Stimulated activated CD4-positive, alpha-beta T cell treated with anti-CD3 and anti-CD28 coated beads, TNF-alpha, amount 100 ng/mL, for 4 hours (primary cell): Measurements from ENCODE around the gene CCNE1.

ENCODE experiments used
- DNase-seq, 3 experiments: peaks; one replicate each; pipeline ENCODE4 v3.0.0-alpha.2; 2020; ENCODE audit warnings: low read depth in 3 of 3

CCNE1 gene

GRCh38 chr19:29811125-29812079 lies at the start of gene CCNE1:
CCNE1 (plus strand) TSS chr19:29811991; CDS start chr19:29812556, 565 bp downstream.
- DNase-seq, result peak; percentile 89 to 99 (median 89)

DNA sequence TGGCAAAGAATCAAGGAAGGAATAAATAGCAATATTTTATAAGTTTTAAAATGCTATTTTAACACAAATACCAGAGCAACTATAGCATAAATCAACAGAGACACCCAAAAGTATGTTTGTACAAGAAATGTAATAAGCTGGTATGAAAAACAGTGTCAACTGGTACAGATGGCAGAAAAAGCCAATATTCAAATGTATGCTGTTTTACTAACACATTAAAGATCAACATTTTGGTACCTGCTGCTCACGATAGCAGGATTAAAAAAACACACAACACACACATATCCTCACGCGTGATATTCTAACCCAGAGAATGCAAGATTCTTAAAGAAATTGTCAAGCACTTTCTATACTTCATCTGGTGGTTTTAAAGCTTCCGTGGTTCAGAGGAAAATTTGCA lies 48.6 kb upstream of the CCNE1 start:
- DNase-seq, result no peak

DNA sequence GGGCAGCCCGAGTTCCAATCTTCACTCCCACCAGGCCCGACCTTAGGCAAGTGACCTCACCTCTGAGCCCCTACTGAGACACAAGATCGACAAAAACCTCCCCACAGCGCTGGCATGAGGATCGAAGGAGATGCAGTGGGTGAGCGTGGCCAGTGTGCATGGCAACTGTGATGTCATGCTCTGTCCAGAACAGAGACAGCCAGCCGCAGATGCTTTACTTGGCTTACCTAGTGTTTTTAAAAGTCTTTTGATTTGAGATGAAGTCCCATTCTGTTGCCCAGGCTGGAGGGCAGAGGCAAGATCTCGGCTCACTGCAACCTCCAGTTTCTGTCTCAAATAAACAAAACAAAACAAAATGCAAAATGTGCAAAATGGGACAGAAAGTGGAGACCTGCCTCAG lies 47.4 kb upstream of the CCNE1 start:
- DNase-seq, result no peak

DNA sequence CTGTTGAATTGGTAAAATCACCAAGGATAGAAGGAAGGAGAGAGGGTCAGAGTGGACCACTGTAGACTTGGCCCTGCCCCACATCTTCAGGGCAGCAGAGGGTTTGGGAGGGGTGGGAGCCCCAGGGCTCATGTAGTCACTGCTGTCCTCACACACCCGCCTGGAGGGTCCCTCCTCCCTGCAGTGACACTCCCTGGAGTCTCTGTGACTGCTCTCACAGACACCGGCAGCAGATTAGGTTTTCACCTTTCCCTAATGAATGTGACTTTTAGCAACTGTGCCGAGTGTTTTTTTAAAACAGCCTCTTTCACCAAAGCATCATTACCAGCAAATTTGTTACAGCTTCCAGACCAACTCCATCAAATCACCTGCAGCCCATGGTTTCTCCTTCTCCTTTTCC lies 45.7 kb upstream of the CCNE1 start:
- DNase-seq, result no peak

DNA sequence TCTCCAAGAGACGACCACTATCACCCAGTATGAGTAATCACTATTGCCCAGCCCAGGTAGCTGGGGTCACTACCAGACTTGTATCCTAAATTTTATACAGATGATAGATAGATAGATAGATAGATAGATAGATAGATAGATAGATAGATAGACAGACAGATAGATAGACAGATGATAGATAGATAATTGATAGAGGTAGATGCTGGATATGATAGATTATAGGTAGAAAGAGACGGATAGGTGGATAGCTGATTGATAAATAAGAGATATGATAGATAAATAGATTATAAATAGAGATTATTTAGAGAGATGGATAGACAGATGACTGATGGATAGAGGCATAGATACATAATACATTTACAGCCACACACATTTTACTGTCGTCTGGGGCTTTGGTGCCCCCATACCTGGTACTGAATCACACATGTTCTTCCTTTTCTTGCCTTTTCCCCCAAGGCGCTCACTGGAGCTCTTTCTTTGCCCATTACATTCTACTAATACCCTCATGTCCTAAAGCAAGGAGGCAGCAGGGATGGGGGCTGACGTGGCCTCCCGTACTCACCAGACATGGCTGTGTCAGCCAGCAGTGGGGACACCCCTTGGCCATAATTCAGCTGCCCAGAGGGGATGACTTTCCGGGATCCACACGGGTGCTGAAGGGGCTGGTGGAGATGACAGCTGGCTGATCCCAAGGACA lies 44.6 kb upstream of the CCNE1 start:
- DNase-seq, result no peak

- DNase-seq, result no peak
These were observed 43.6 kb upstream of the CCNE1 start for GRCh38 chr19:29768166-29768565.

GRCh38 chr19:29769997-29770396 lies 41.8 kb upstream of the CCNE1 start:
- DNase-seq, result no peak

DNA sequence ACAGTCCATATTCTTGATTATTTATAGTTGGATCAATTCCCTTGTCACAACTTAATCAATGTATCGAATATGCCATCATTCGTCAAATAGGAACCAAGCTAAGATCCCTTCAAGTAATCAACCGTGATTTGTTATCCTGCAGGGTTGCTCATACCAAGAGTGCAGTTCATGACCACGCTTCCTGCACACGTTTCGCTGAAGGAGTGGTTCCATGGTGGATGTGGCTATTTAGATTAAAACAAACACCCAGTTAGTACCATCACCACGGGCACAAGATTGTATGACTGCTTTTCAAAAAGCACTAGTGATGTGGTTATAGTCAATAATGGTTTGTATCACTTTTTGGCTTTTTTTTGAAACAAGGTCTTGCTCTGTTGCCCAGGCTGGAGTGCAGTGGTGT lies 41.1 kb upstream of the CCNE1 start:
- no peak for DNase-seq

- no peak for DNase-seq
These were observed 39.9 kb upstream of the CCNE1 start for GRCh38 chr19:29771708-29772414.

DNA sequence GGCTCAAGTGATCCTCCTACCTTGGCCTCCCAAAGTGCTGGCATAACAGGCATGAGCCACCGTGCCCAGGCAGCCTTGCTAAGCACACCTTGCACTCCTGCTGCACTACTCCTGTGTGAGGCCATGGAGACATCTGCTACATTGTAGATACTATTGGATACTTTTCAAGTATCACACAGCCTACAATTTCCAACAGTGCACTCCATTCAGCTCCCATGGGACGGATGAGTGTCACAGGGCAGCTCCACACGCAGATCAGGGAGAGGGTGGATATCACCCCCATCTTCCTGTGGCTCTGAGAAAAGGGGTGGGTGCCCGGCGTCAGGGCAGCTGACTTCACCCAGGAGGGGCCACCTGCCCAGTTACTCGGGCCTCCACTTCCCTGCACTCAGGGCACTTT lies 39.1 kb upstream of the CCNE1 start:
- DNase-seq, result no peak

DNA sequence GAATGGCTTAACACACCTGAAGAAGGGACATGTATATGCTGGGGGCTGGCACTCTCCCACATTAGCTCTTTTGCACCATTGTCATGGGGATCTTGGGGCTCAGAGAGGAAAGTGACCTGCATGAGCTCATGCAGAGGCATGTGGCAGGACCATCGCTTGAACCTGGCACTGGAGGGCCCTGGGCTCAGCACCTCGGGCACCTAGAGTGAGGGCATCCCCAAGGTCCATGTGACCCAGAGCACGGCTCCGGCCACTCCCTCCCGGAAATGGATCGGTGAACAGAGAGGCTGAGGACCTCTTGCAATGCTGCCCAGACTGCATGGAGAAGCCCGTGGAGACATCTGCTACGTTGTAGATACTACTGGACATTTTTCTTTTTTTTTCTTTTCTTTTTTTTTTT lies 38.6 kb upstream of the CCNE1 start:
- no peak for DNase-seq

GRCh38 chr19:29774126-29774525 lies 37.7 kb upstream of the CCNE1 start:
- no peak for DNase-seq

GRCh38 chr19:29777781-29778309 lies 33.9 kb upstream of the CCNE1 start:
- DNase-seq, result no peak

- DNase-seq, result no peak
These were observed 31.9 kb upstream of the CCNE1 start for GRCh38 chr19:29779921-29780320.

DNA sequence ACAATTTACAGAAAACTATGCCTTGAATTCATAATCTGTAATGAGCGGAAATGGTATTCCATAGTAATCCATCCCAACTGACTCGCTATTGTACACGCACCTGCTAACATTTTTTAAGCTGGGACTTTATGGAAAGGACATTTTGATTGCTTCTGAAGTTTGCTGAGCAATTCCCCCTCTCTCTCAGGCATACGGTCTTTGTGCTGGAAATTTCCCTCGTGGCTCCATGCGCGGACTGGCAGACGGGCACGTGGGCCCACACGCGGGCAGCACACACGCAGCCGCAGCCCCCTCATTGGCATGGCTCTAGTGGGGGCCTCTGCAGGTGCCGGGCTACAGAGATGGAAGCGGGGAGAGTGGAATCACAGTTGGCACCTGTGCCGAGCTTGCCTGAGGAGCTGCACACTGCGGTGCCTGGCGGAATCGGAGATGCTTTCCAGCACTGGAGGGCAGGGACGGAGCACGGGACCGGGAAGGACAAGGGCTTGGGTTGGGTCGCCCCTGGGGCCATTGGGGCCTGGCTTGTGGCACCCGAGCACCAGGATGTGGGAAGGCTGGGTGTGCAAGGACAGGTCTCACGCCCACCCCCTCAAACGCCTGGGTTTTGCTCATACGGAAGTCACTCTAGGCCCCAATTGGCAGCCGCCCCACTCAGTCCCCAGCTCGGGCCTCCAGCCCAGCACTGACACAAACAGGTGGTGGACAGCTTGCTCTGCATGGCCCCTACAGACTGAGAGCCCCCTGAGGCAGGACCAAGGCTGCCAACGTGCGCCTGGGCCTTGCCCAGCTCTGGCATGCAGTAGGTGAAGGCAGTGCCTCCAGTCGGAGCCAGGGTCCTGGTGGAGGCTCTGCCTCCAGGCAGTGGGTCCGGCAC lies 30.2 kb upstream of the CCNE1 start:
- DNase-seq, result no peak

GRCh38 chr19:29782260-29782580 lies 29.6 kb upstream of the CCNE1 start:
- no peak for DNase-seq

- DNase-seq, result no peak
These were observed 28.1 kb upstream of the CCNE1 start for GRCh38 chr19:29783627-29784190.

GRCh38 chr19:29784598-29785223 lies 27.1 kb upstream of the CCNE1 start:
- no peak for DNase-seq

GRCh38 chr19:29785360-29785759 lies 26.4 kb upstream of the CCNE1 start:
- DNase-seq, result no peak

DNA sequence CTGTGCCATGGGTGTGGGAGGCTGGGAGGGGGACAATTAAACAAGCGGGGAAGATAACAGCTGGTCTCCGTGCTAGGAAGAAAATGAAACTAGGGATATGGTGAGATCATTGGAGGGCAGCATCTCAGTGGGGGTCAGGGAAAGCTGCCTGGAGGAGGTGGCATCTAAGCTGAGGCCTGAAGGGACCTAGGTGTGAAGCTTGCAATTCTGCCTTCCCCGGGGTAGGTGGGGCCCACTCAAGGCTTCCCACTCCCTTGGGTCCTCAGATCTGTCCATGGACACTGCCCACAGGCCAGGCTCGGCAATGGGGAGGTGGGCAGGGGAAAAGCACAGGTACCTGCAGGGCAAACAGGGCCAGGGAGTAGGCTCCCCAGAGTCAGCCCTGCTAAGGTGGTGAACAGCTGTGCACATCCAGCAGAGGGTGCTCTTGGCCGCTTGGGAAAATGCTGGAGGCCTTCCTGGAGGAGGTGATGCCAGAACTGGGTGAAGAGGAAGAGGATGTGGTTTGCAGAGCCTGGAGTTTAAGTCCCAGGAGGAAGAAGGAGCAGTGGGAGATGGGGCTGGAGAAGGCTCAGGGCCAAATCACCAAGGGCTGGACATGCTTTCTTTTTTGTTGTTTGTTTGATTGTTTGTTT lies 25.7 kb upstream of the CCNE1 start:
- DNase-seq, result no peak
